HepG2 (cell line): ENCODE data around the gene DNAAF3. TPM values are rescaled to one million over a fixed set of nuclear protein-coding genes. Genes with fewer than 3 reads are reported as not detected.

Experiments used
- ATAC-seq: fragments of 200-7000 bp; cut with Tn5 transposase; 3 replicates; pipeline ENCODE4 v1.9.1; 2020; ENCODE audit warnings: mild to moderate bottlenecking, moderate library complexity
- BruUV-seq: library from RNA; stranded (reverse); fragments of 400-500 nt; replicated peaks from 2 replicates; lab custom pipeline; 2021; lab: Mats Ljungman, UMichigan
- CTCF ChIA-PET: fragments of 300-600 bp; formaldehyde crosslinking; extraction: SDS; loops from one replicate; lab custom pipeline; 2021; ENCODE audit warnings: low total read pairs, inconsistent platforms, low intra/inter-chr PET ratio; lab: Yijun Ruan, JAX
- POLR2A ChIA-PET: fragments of 350-600 bp; sonication (Branson Sonifier 250); formaldehyde crosslinking; loops from one replicate; lab custom pipeline; 2020; ENCODE audit warnings: antibody characterized with exemption, inconsistent platforms; lab: Yijun Ruan, JAX
- DNase-seq: peaks from one replicate; pipeline ENCODE4 v3.0.0-alpha.2; 2015; ENCODE audit warnings: low spot score
- FAIRE-seq: peaks from 3 replicates; lab custom pipeline; 2011; peaks lifted over from hg19 to GRCh38; lab: Jason Lieb, UNC
- H2AFZ ChIP-seq: one replicate; pipeline ENCODE4 v1.6.1; 2011; ENCODE audit warnings: low read length, inconsistent platforms
- H3K27ac ChIP-seq: fragments of 300-600 bp; 3 replicates; pipeline ENCODE4 v1.8.0; 2011; ENCODE audit warnings: mixed run types, mild to moderate bottlenecking, mixed read lengths, low read length, inconsistent platforms; ENCODE audit not compliant: insufficient read depth; ENCODE audit errors: extremely low read length
- H3K27me3 ChIP-seq, 2 experiments: fragments of 200-600 bp in 1 of 2; 2 replicates in 1 of 2; 3 replicates in 1 of 2; pipeline versions ENCODE4 v1.6.0 to v1.8.0; 2011; ENCODE audit warnings: low read length in 2 of 2, mild to moderate bottlenecking in 2 of 2, moderate library complexity in 2 of 2, inconsistent platforms in 1 of 2; ENCODE audit not compliant: insufficient read depth in 2 of 2, control insufficient read depth in 1 of 2
- H3K36me3 ChIP-seq, 2 experiments: fragments of 200-600 bp in 1 of 2; replicated peaks in 1 of 2; 2 replicates in 1 of 2; 3 replicates in 1 of 2; pipeline versions ENCODE4 v1.5.1 to v1.8.0; 2011; ENCODE audit warnings: low read length in 2 of 2, inconsistent platforms in 1 of 2; ENCODE audit not compliant: insufficient read depth in 2 of 2, control insufficient read depth in 1 of 2
- H3K4me1 ChIP-seq: 2 replicates; pipeline ENCODE4 v1.5.1; 2012; ENCODE audit warnings: low read length, inconsistent platforms; ENCODE audit not compliant: insufficient read depth
- H3K4me2 ChIP-seq: 2 replicates; pipeline ENCODE4 v1.6.0; 2011; ENCODE audit warnings: low read depth, low read length, inconsistent platforms
- H3K4me3 ChIP-seq, 3 experiments: fragments of 200-600 bp in 1 of 3; sonication (generic), shearing (Covaris generic) in 1 of 3; replicated peaks in 1 of 3; 2 replicates each; pipeline ENCODE4 v1.5.1; 2011 to 2016; ENCODE audit warnings: low read length in 3 of 3, inconsistent platforms in 2 of 3, low read depth in 2 of 3, mild to moderate bottlenecking in 2 of 3, control low read depth in 1 of 3, mixed read lengths in 1 of 3; ENCODE audit not compliant: insufficient read depth in 1 of 3
- H3K79me2 ChIP-seq: one replicate; pipeline ENCODE4 v1.6.1; 2011; ENCODE audit warnings: low read length, inconsistent platforms; ENCODE audit not compliant: insufficient read depth
- H3K9ac ChIP-seq: 2 replicates; pipeline ENCODE4 v1.6.0; 2011; ENCODE audit warnings: mild to moderate bottlenecking, low read depth, low read length, inconsistent platforms; ENCODE audit not compliant: insufficient read depth
- H3K9me3 ChIP-seq: 2 replicates; pipeline ENCODE4 v1.5.1; 2012; ENCODE audit warnings: mild to moderate bottlenecking, low read length
- H4K20me1 ChIP-seq: 2 replicates; pipeline ENCODE4 v1.6.0; 2011; ENCODE audit warnings: inconsistent platforms, mild to moderate bottlenecking, low read length, moderate library complexity; ENCODE audit not compliant: insufficient read depth
- DBP ChIP-seq: sonication (generic); formaldehyde crosslinking; IDR thresholded peaks from 2 replicates; pipeline ENCODE4 v1.4.0; 2020; ENCODE audit warnings: missing genetic modification reagents; ENCODE audit errors: not compliant biosample characterization
- GATAD2A ChIP-seq: IDR thresholded peaks from 2 replicates; pipeline ENCODE4 v1.6.1; 2016
- IRF2 ChIP-seq: IDR thresholded peaks from 2 replicates; pipeline ENCODE4 v1.6.1; 2018; ENCODE audit warnings: missing genetic modification reagents, missing compliant biosample characterization
- ISX ChIP-seq: sonication (generic); formaldehyde crosslinking; conservative IDR thresholded peaks from 2 replicates; pipeline ENCODE4 v1.5.0; 2020; ENCODE audit warnings: missing genetic modification reagents
- KDM6A ChIP-seq: IDR thresholded peaks from 2 replicates; pipeline ENCODE4 v1.6.1; 2016; ENCODE audit warnings: low read depth
- KLF9 ChIP-seq: IDR thresholded peaks from 2 replicates; pipeline ENCODE4 v1.6.1; 2016; ENCODE audit warnings: low read depth
- MAX ChIP-seq: IDR thresholded peaks from 2 replicates; pipeline ENCODE4 v1.6.1; 2012; ENCODE audit warnings: inconsistent platforms
- NCOA2 ChIP-seq: sonication (generic); formaldehyde crosslinking; IDR thresholded peaks from 2 replicates; pipeline ENCODE4 v1.8.0; 2022; ENCODE audit warnings: inconsistent platforms
- PRDM10 ChIP-seq: sonication (generic); formaldehyde crosslinking; IDR thresholded peaks from 2 replicates; pipeline ENCODE4 v1.4.0; 2020; ENCODE audit warnings: low read depth, missing genetic modification reagents
- RFX1 ChIP-seq: fragments of 450-650 bp; IDR thresholded peaks from 2 replicates; pipeline ENCODE4 v1.6.1; 2017
- XBP1 ChIP-seq: sonication (generic); formaldehyde crosslinking; IDR thresholded peaks from 2 replicates; pipeline ENCODE4 v1.5.0; 2020; ENCODE audit warnings: missing genetic modification reagents
- ZBTB38 ChIP-seq: sonication (generic); formaldehyde crosslinking; IDR thresholded peaks from 2 replicates; pipeline ENCODE4 v1.5.1; 2020; ENCODE audit warnings: mild to moderate bottlenecking, missing genetic modification reagents
- ZFP1 ChIP-seq: IDR thresholded peaks from 2 replicates; pipeline ENCODE4 v1.6.1; 2016
- ZFYVE20 ChIP-seq: sonication (generic); formaldehyde crosslinking; IDR thresholded peaks from 2 replicates; pipeline ENCODE4 v1.8.0; 2023; ENCODE audit warnings: low read depth, mild to moderate bottlenecking, moderate library complexity, missing genetic modification reagents, borderline replicate concordance
- ZGPAT ChIP-seq: IDR thresholded peaks from 2 replicates; pipeline ENCODE4 v1.6.1; 2016; ENCODE audit warnings: mild to moderate bottlenecking
- ZNF121 ChIP-seq: sonication (generic); formaldehyde crosslinking; IDR thresholded peaks from 2 replicates; pipeline ENCODE4 v1.5.0; 2020; ENCODE audit warnings: mild to moderate bottlenecking, missing genetic modification reagents
- ZNF256 ChIP-seq: sonication (generic); formaldehyde crosslinking; conservative IDR thresholded peaks from 2 replicates; pipeline ENCODE4 v1.4.0; 2020; ENCODE audit warnings: missing genetic modification reagents
- ZNF691 ChIP-seq: sonication (generic); formaldehyde crosslinking; IDR thresholded peaks from 2 replicates; pipeline ENCODE4 v1.4.0; 2020; ENCODE audit warnings: missing genetic modification reagents, low read depth, mild to moderate bottlenecking, borderline replicate concordance
- ZNF713 ChIP-seq: sonication (generic); formaldehyde crosslinking; IDR thresholded peaks from 2 replicates; pipeline ENCODE4 v1.4.0; 2020; ENCODE audit warnings: mild to moderate bottlenecking, missing genetic modification reagents
- WGBS: methylation state at CpG from one replicate; pipeline ENCODE4 v1.1.6; 2017; ENCODE audit warnings: low lambda C conversion rate; 5-methylcytosine and 5-hydroxymethylcytosine counted together
- in situ Hi-C: cut with HindIII; loops from 2 replicates; pipeline ENCODE4 v1.10.0; 2017; ENCODE audit warnings: low pct_unique_long_range_greater_than_20kb; ENCODE audit not compliant: extremely low pct_ligation_motif_present
- intact Hi-C: fragments of 100-400 bp; cut with micrococcal nuclease; formaldehyde crosslinking; loops from one replicate; pipeline ENCODE4 v1.10.0; 2022; ENCODE audit not compliant: unreplicated experiment
- polyA plus RNA-seq, 8 experiments: library from polyadenylated mRNA; depleted of rRNA in 3 of 8; stranded (reverse) in 7 of 8; unstranded in 1 of 8; fragments of >200 nt; fragmentation: Illumina TruSeq in 4 of 8; extraction: Trizol in 4 of 8; gene quantifications; 2 replicates each; pipeline versions ENCODE4 v1.2.1 to v1.2.3, GENCODE V29; 2011 to 2016; ENCODE audit warnings: low read depth in 4 of 8, missing spikeins in 1 of 8, mixed read lengths in 1 of 8; ENCODE audit not compliant: insufficient read depth in 1 of 8
- total RNA-seq, 5 experiments: library from RNA; depleted of rRNA; stranded (reverse); fragments of >200 nt; fragmentation: Illumina TruSeq; extraction: Trizol; gene quantifications; 2 replicates each; pipeline ENCODE4 v1.2.3, GENCODE V29; 2016; ENCODE audit warnings: low read depth in 1 of 5

Gene DNAAF3
- total and polyA plus RNA-seq, 2 of the 13 experiments (the other 11 are each of a cell fraction or from before 2014, with no cell fraction given): 0.30 to 0.40 TPM

GRCh38 chr19:55165952-55166529 is 372 bp downstream of the DNAAF3 start:
- FAIRE-seq (peak; percentile 83), ATAC-seq (peak; percentile 88), DNase-seq (peak; percentile 85)
- Histone ChIP-seq H3K79me2 (no peaks in the 10 kb centered on the region), H3K4me2 (peak overlapping the region; percentile 80), H3K27ac (no peak overlapping the region), H3K36me3 (no peaks in the 10 kb centered on the region), H3K4me1 (peaks cover 8% of the 10 kb centered on the region), H4K20me1 (no peaks in the 10 kb centered on the region), H3K27me3 (peaks cover 0 to 7% of the 10 kb centered on the region in 2 experiments; a peak in 1 of 5 replicates), H3K4me3 (peak overlapping the region; percentile 50 to 78 (median 63); a peak in 5 of 6 replicates), H2AFZ (no peak overlapping the region), H3K9ac (no peak overlapping the region), H3K9me3 (no peaks in the 10 kb centered on the region)
- ChIA-PET CTCF (interaction anchor here (1.5 kb wide), 1 partner anchor 25 kb away, joined by 4 read pairs; no protein-coding TSS in a partner anchor), POLR2A (interaction anchor here (1.2 to 3.3 kb wide), 4 partner anchors 41 to 241 kb away, joined by 3 to 16 read pairs (median 6); partner anchors contain the start of genes KMT5C and UBE2S)
- intact Hi-C loops (no loop called here), in situ Hi-C loops (no loop called here)
- WGBS: 2% methylated on average over 16 of the region's 34 CpGs
- no TSS peak for BruUV-seq
- TF ChIP-seq DBP (CRISPR knock-in tag) (no peak), ZGPAT (no peak), IRF2 (CRISPR knock-in tag) (peak; percentile 57; the same call in 1 of the 2 replicates), ZFP1 (CRISPR knock-in tag) (no peak), ZNF691 (CRISPR knock-in tag) (0 out of 2 replicates have a peak, but pooled peaks have one; percentile 55), MAX (0 out of 2 replicates have a peak, but pooled peaks have one; percentile 22), ZNF121 (CRISPR knock-in tag) (no peak), RFX1 (no peak), NCOA2 (CRISPR knock-in tag) (no peak), ZFYVE20 (CRISPR knock-in tag) (no peak), ZNF256 (CRISPR knock-in tag) (no peak; the same call in 1 of the 2 replicates), KLF9 (CRISPR knock-in tag) (no peak), XBP1 (CRISPR knock-in tag) (no peak), ISX (CRISPR knock-in tag) (no peak), ZNF713 (no peak), KDM6A (CRISPR knock-in tag) (no peak), PRDM10 (CRISPR knock-in tag) (no peak; the same call in 1 of the 2 replicates), GATAD2A (no peak), ZBTB38 (peak; percentile 49; the same call in 1 of the 2 replicates)
